HG03108 (cell line): ENCODE data around the gene NXPE3.
A peak's percentile ranks its signal among the peaks of the same experiment; 100 is the strongest.
"Not testable (repeated sequence)": the region's sequence is repeated elsewhere in the genome, so short reads cannot be mapped to it uniquely, and the experiment has no call there.

ENCODE experiments used
- ATAC-seq: cut with Tn5 transposase; IDR thresholded peaks from one replicate; pipeline ENCODE4 v1.9.1; 2021; ENCODE audit warnings: moderate library complexity; ENCODE audit not compliant: unreplicated experiment

The NXPE3 gene

DNA sequence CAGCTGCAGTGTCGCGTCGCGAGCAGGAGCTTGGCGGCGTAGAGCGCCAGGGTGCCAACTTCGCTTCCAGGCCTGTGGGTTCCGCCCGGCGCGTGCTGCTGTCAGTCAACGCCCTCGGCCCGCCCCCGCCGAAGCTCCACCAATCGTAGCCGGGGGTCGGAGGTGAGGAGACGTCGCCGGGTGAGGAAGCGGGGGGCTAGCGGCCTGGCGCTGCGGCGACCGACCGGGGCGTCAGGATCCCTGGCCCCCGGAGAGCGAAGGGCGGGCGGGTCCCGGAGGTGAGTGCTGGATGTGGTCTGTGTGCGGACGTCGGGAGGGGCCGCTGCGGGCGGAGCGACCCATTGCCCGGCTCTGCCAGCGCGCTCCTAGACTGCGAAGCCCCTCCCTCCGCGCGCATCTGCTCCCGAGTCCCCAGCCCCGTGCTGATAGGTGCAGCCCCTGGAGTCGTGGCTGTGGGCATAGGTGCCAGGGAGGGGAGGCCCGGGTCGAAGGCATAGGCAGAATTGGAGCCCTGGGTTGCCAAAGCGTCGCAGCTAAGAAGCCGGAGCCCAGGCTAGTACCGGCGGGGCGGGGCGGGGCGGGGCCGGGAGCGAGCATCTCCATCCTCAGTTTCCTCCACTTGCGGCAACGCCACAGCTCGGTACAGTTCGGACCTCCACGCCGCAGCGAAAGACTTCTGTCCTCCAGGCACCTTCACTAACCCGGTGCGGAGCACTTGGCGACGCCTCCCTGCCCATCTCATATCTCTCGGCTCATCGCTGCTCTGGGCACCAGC, at the start of gene NXPE3:
TSS of gene NXPE3 (plus strand) at position 165 of the 775 bp plus-strand sequence. CDS start 6,386 bp downstream, outside the sequence.
- ATAC-seq = peak; percentile 92

DNA sequence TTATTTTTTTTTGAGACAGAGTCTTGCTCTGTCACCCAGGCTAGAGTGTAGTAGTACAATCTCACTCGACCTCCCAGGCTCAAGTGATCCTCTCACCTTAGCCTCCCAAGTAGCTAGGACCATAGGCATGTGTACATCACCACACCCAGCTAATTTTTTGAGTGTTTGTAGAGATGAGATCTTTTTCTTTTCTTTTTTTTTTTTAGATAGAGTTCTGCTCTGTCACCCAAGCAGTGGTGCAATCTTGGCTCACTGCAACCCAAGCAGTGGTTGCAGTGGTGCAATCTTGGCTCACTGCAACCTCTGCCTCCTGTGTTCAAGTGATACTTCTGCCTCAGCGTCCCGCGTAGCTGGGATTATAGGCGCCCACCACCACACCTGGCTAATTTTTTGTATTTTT, 49.4 kb upstream of the NXPE3 start:
- no peak for ATAC-seq

DNA sequence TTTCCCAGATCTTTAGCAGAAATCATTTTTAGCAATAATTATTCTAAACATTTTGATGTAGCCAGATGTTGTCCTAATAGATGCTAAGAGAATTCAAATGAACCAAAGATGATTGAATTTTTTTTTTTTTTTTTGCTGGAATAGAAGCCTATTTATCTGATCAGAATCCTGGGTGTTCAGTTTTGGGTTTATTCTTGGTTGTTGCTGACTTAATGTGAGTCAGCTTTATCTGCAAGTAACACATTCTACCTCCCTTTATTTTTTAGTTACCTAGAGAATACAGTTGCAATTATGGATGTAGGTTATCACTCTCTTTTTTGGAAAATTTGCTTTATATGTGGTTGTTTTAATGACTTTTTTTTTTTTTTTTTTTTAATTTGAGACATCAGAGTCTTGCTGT, 48.2 kb upstream of the NXPE3 start:
- no peak for ATAC-seq

DNA sequence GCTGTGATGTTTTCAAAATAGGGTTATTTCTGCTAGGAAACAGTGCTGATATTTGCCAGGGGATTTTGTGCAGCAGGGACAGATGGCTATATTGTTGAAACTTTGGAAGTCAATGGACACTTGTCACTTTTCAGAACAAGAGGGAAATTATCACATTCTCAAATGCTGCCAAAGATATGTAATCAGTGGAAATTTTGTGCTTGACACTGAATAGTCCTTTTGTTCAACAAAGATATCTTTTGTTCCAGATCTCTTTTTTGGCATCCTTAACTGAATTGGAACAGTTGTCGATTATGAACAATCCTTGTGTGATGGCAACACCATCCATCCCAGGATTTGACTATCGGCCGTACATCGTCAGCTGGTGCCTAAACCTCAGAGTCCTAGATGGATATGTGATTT, 46.8 kb upstream of the NXPE3 start:
- no peak for ATAC-seq

DNA sequence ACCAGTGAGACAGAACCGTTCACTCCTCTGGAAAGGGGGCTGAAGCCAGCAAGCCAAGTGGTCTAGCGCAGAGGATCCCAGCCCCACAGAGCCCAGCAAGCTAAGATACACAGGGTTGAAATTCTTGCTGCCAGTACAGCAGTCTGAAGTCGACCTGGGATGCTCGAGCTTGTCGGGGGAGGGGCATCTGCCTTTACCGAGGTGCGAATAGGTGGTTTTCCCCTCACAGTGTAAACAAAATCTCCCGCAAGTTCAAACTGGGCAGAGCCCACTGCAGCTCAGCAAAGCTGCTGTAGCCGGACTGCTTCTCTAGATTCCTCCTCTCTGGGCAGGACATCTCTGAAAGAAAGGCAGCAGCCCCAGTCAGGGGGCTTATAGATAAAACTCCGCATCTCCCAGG, 43.2 kb upstream of the NXPE3 start:
- ATAC-seq = no peak

DNA sequence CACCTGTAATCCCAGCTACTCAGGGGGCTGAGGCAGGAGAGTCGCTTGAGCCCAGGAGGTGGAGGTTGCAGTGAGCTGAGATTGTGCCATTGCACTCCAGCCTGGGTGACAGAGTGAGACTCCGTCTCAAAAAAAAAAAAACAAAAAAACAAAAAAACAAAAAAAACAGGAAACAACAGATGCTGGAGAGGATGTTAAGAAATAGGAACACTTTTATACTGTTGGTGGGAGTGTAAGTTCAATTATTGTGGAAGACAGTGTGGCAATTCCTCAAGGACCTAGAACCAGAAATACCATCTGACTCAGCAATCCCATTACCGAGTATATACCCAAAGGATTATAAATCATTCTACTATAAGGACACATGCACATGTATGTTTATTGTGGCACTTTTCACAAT, 37.1 kb upstream of the NXPE3 start:
- not testable (repeated sequence) for ATAC-seq

DNA sequence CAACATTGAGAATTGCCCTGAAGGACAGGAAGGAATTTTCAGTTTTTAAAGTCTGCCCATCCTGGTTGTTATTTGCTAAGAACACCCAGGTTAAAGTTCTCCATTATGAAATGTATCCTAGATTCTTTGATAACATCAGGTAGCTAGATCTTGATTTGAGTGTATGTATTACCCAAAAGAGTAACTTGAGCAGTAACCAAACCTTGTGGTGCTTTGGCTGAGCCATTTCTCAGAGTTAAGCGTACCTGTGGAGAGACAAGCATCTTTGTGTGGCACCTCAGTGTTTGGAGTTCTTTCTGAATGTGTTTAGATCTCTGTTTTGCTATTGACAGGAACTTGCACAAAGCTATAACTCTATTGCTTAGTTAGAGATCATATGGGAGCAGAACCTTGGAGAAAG, 34.2 kb upstream of the NXPE3 start:
- ATAC-seq = no peak

DNA sequence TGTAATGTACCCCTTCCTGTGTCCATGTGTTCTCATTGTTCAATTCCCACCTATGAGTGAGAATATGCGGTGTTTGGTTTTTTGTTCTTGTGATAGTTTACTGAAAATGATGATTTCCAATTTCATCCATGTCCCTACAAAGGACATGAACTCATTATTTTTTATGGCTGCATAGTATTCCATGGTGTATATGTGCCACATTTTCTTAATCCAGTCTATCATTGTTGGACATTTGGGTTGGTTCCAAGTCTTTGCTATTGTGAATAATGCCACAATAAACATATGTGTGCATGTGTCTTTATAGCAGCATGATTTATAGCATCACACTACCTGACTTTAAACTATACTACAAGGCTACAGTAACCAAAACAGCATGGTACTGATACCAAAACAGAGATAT, 33.1 kb upstream of the NXPE3 start:
- not testable (repeated sequence) for ATAC-seq

DNA sequence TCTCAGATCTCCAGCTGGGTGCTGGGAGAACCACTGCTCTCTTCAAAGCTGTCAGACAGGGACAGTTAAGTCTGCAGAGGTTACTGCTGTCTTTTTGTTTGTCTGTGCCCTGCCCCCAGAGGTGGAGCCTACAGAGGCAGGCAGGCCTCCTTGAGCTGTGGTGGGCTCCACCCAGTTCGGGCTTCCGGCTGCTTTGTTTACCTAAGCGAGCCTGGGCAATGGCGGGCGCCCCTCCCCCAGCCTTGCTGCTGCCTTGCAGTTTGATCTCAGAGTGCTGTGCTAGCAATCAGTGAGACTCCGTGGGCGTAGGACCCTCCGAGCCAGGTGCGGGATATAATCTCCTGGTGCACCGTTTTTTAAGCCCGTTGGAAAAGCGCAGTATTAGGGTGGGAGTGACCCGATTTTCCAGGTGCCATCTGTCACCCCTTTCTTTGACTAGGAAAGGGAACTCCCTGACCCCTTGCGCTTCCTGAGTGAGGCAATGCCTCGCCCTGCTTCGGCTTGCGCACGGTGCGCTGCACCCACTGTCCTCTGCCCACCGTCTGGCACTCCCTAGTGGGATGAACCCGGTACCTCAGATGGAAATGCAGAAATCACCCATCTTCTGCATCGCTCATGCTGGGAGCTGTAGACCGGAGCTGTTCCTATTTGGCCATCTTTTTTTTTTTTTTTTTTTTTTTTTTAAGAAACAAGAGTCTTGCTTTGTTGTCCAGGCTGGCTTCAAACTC, 25.5 kb upstream of the NXPE3 start:
- not testable (repeated sequence) for ATAC-seq

DNA sequence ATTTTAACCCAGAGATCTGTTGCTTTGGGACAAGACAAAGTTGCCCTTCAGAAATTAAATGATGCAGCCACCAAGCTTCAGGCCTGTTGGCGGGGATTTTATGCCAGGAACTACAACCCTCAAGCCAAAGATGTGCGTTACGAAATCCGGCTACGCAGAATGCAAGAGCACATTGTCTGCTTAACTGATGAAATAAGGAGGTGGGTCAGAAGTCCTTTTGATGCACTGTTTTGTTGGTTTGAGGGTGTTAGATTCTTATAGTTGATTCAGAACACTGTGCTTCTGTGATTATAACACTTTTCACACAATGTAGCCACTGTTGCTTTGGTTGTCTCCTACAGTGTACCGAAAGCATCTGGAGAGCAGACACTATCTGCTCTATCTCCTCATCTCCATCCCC, 20.8 kb upstream of the NXPE3 start:
- ATAC-seq = no peak

DNA sequence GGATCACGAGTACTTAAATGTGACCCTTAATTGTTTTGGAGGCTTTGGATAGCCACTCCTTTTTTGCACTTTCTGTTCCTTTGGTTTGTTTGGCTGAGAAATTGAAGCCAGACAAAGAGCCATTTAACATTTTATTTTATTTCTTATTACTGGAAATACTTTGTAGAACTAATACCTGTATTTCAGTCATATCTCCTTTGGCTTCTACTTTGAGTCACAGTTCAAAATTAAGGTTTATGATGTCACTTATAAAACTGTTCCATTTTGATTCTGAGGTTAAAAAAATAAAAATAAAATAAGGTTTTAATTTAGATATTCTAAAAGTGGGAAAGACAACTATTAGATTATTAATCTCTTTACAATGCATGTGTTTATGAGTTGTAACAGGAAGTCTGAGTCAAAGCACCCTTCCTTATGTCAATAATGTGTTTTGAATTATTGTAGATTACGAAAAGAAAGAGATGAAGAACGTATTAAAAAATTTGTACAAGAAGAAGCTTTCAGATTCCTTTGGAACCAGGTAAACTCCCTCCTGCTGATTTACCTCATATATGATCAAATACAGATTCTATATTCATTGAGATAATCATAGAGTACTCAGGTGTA, 16.9 kb upstream of the NXPE3 start:
- ATAC-seq = no peak

DNA sequence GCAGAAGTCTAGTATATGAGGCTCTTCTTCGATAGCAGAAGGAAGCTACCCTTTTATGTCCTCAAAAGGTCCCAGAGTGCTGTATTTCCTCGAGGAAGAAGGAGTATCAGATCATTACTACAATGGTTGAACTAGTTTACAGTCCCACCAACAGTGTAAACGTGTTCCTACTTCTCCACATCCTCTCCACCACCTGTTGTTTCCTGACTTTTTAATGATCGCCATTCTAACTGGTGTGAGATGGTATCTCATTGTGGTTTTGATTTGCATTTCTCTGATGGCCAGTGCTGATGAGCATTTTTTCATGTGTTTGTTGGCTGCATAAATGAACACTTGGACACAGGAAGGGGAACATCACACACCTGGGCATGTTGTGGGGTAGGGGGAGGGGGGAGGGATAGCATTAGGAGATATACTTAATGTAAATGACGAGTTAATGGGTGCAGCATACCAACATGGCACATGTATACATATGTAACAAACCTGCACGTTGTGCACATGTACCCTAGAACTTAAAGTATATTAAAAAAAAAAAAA, 1.2 kb upstream of the NXPE3 start:
- not testable (repeated sequence) for ATAC-seq

DNA sequence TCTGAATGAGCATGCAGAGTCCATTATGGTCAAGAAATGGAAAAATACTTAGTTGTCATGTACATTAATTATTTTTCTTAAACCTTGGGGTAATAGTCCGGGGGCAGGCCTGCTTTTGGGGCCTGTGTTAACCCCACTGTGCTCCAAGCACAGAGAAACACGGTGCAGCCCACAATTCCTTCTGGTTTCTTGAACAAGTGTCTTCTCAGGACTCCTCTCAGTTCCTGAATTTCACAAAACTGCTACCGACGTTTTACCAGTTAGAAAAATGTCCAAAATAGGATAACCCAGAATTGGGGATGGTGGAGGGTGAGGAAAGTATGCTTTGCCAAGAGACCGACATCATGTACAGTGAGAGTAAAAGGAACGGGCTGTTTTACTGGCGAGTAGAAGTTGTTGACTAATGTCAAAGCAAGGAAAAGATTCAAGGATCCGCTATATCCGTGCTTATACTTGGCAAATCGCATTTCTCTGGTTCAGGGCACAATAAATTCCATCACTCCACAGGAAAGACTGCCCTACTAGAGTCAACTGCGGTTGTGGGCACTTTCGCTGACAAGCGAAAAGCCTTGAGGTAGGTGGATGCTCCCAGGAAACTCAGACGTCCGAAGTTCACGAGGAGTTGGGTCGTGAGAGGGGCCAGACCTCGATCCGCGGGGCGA, 495 bp upstream of the NXPE3 start:
- ATAC-seq = no peak

DNA sequence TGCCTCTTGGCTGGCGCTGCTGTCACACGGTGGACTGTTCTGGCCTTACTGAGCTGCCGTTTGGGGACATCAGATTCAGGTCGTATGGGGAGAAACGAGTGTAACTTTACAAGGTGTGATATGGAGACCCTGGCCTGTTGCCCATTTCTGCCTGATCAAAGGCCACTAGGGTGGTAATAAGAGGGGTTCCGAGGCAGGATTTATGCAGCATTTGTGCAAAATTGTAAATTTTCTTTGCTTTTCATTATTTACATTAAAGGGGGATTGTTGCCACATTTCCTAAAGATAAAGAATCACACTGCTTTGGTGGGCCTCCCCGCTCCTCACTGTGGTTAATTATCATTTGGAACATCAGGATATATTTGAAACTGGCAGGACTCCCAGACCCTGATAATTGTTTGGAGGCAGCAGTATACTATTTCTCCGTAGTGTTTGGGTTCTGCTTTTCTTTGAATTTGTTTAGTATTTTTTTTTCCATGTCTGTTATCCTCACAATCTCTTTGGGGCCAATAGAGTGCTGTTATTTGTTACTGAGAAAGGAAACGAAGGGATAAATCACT, 891 bp downstream of the NXPE3 start:
- peak; percentile 27 for ATAC-seq

DNA sequence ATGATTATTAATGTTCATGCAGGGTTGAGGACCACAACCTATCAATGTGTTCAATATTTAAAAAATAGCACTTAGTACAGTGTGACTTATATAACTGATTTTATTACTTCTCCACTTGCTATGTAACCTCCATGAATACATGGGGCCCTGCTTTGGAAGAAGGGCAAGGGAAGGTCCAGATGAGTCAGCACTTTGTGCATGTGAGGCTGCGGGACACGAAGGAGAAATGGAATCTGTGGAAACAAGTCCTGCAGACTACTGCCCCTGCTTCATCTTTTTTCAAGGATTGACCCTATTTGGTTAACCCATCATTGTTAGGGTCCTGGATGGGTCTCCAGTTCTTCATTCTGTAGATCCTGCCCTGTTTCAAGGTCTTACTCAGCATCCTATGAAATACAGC, 1.6 kb downstream of the NXPE3 start:
- ATAC-seq = no peak

DNA sequence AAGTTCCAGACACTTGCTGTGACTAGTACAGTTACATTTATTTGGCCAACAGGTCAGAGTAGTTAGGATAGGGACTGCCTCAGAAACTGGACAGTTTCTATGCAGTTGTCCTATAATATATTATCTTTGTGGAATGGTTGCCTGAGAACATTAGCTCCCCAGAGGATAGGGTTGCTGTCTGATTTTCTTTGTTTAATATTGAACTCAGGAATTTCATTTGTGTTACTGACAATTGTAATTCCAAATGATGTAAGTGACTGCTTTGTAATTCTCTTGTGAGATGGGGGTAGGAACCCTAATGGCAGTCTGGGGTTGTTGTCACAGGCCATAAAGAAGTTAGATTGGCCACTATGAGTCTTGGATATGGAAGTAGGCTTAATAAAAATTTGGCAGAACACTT, 2.2 kb downstream of the NXPE3 start:
- ATAC-seq = no peak

DNA sequence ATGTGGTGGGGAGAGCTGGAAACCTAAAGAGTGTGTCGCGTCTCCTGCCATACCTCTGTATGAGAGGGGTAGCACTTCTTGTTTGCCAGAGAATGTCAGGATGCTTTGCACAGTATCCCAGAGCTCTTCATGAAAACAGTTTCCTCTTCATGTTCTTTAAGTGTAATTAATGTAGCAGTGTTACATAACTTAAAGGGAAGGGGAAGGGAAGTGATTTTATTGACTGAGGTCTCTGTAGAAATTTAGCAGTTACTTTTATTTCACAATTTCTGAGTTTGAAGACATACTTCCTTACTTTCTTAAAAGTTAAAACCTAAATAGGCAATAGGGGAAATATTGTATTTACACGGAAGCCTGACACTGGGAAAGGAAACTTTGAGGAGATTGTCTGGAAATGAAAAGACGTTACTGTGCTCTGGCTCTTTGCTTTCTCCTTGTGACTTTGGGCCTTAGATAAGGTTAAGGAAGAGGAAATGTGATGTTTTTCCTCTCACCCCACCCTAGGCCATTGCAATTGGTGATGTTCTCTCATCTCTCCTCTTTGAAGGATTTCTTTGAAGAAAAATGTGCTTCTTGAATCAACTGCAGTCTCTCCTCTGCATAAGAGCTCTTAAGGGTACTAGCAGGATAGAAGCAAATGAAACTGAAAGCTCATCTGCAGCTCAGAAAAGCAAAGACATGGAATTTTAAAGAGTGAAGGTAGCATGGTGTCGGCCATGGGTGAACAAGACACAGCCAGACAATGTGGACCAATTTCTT, 6.0 kb downstream of the NXPE3 start:
- no peak for ATAC-seq

DNA sequence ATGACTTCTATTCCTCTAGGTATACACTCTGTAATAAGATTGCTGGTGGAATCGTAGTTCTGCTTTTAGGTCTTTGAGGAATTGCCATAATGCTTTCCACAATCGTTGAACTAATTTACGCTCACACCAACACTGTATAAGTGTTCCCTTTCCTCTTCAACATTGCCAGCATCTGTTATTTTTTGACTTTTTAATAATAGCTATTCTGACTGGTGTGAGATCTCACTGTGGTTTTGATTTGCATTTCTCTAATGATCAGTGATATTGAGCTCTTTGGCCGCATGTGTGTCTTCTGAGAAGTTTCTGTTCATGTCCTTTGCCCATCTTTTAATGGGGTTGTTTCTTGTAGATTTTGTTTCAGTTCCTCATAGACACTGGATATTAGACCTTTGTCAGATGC, 12.8 kb downstream of the NXPE3 start:
- peak; percentile 95 for ATAC-seq

DNA sequence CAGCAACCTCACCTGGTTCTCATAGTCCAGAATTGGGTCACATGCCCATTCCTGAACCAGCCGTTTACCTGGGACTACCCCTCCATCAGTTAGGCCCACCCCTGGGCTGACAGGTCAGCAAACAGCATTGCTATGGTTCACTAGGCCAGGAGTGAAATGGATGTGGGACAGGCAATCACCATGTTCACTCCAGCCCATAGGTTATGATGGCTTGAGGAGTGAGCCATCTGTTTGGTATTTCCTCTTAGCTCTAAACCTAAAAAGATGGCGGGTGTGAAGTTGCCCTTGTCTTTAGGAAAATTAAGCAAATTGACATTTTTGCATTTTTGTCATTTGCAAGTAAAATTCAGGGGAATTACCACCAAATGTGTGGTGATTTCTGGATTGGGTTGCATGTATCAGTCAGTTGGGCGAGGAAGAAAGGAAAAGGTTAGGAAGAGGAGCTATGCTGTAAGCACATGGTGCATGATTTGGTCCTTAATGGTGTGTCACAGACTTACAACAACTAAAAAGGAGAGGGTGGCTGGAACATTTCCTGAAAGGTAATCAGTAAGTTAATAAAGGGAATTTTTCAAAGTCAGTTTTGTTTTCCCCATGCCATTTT, 17.2 kb downstream of the NXPE3 start:
- ATAC-seq = no peak

DNA sequence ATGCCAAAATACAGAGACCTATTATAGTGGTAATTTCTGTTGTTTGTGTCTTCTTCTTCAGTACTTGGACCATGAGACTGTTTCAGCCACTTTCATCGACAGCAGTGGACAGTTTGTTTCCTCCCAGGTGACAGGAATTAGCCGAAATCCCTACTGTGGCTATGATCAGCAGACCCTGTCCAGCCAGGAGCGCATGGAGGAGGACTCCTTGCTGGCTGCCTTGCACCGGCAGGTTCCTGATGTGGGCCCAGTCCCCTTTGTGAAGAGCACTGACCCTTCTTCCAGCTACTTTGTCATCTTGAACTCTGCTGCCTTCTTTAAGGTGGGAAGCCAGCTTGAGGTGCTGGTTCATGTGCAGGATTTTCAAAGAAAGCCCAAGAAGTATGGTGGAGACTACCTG, 22.2 kb downstream of the NXPE3 start:
- no peak for ATAC-seq
